HepG2 (cell line): ENCODE measurements around the gene TMEM260. TPM values are rescaled to one million over a fixed set of nuclear protein-coding genes. Genes with fewer than 3 reads are reported as not detected.

ENCODE experiments used
- ATAC-seq: fragments of 200-7000 bp; cut with Tn5 transposase; 3 replicates; pipeline ENCODE4 v1.9.1; 2020; ENCODE audit warnings: mild to moderate bottlenecking, moderate library complexity
- BruUV-seq: library from RNA; stranded (reverse); fragments of 400-500 nt; replicated peaks from 2 replicates; lab custom pipeline; 2021; lab: Mats Ljungman, UMichigan
- CTCF ChIA-PET: fragments of 300-600 bp; formaldehyde crosslinking; extraction: SDS; loops from one replicate; lab custom pipeline; 2021; ENCODE audit warnings: low total read pairs, inconsistent platforms, low intra/inter-chr PET ratio; lab: Yijun Ruan, JAX
- POLR2A ChIA-PET: fragments of 350-600 bp; sonication (Branson Sonifier 250); formaldehyde crosslinking; loops from one replicate; lab custom pipeline; 2020; ENCODE audit warnings: antibody characterized with exemption, inconsistent platforms; lab: Yijun Ruan, JAX
- DNase-seq: peaks from one replicate; pipeline ENCODE4 v3.0.0-alpha.2; 2015; ENCODE audit warnings: low spot score
- FAIRE-seq: peaks from 3 replicates; lab custom pipeline; 2011; peaks lifted over from hg19 to GRCh38; lab: Jason Lieb, UNC
- H2AFZ ChIP-seq: one replicate; pipeline ENCODE4 v1.6.1; 2011; ENCODE audit warnings: low read length, inconsistent platforms
- H3K27ac ChIP-seq: fragments of 300-600 bp; 3 replicates; pipeline ENCODE4 v1.8.0; 2011; ENCODE audit warnings: mixed run types, mild to moderate bottlenecking, mixed read lengths, low read length, inconsistent platforms; ENCODE audit not compliant: insufficient read depth; ENCODE audit errors: extremely low read length
- H3K27me3 ChIP-seq, 2 experiments: fragments of 200-600 bp in 1 of 2; 2 replicates in 1 of 2; 3 replicates in 1 of 2; pipeline versions ENCODE4 v1.6.0 to v1.8.0; 2011; ENCODE audit warnings: low read length in 2 of 2, mild to moderate bottlenecking in 2 of 2, moderate library complexity in 2 of 2, inconsistent platforms in 1 of 2; ENCODE audit not compliant: insufficient read depth in 2 of 2, control insufficient read depth in 1 of 2
- H3K36me3 ChIP-seq, 2 experiments: fragments of 200-600 bp in 1 of 2; replicated peaks in 1 of 2; 2 replicates in 1 of 2; 3 replicates in 1 of 2; pipeline versions ENCODE4 v1.5.1 to v1.8.0; 2011; ENCODE audit warnings: low read length in 2 of 2, inconsistent platforms in 1 of 2; ENCODE audit not compliant: insufficient read depth in 2 of 2, control insufficient read depth in 1 of 2
- H3K4me1 ChIP-seq: 2 replicates; pipeline ENCODE4 v1.5.1; 2012; ENCODE audit warnings: low read length, inconsistent platforms; ENCODE audit not compliant: insufficient read depth
- H3K4me2 ChIP-seq: 2 replicates; pipeline ENCODE4 v1.6.0; 2011; ENCODE audit warnings: low read depth, low read length, inconsistent platforms
- H3K4me3 ChIP-seq, 3 experiments: fragments of 200-600 bp in 1 of 3; sonication (generic), shearing (Covaris generic) in 1 of 3; replicated peaks in 1 of 3; 2 replicates each; pipeline ENCODE4 v1.5.1; 2011 to 2016; ENCODE audit warnings: low read length in 3 of 3, inconsistent platforms in 2 of 3, low read depth in 2 of 3, mild to moderate bottlenecking in 2 of 3, control low read depth in 1 of 3, mixed read lengths in 1 of 3; ENCODE audit not compliant: insufficient read depth in 1 of 3
- H3K79me2 ChIP-seq: one replicate; pipeline ENCODE4 v1.6.1; 2011; ENCODE audit warnings: low read length, inconsistent platforms; ENCODE audit not compliant: insufficient read depth
- H3K9ac ChIP-seq: 2 replicates; pipeline ENCODE4 v1.6.0; 2011; ENCODE audit warnings: mild to moderate bottlenecking, low read depth, low read length, inconsistent platforms; ENCODE audit not compliant: insufficient read depth
- H3K9me3 ChIP-seq: 2 replicates; pipeline ENCODE4 v1.5.1; 2012; ENCODE audit warnings: mild to moderate bottlenecking, low read length
- H4K20me1 ChIP-seq: 2 replicates; pipeline ENCODE4 v1.6.0; 2011; ENCODE audit warnings: inconsistent platforms, mild to moderate bottlenecking, low read length, moderate library complexity; ENCODE audit not compliant: insufficient read depth
- AGO1 ChIP-seq: fragments of 200-400 bp; formaldehyde crosslinking; IDR thresholded peaks from 2 replicates; pipeline ENCODE4 v1.6.1; 2017; ENCODE audit warnings: mild to moderate bottlenecking, low read depth, low read length, moderate library complexity; ENCODE audit not compliant: poor library complexity, severe bottlenecking
- ASH2L ChIP-seq: fragments of 300-600, 200-600 bp; sonication (generic); IDR thresholded peaks from 2 replicates; pipeline ENCODE4 v1.7.0; 2017; ENCODE audit warnings: low read depth, mild to moderate bottlenecking, moderate library complexity, mixed read lengths, low read length; ENCODE audit not compliant: insufficient read length
- BORCS8-MEF2B ChIP-seq: sonication (generic); formaldehyde crosslinking; IDR thresholded peaks from 2 replicates; pipeline ENCODE4 v1.8.0; 2022; ENCODE audit warnings: mild to moderate bottlenecking, missing genetic modification reagents
- CHD2 ChIP-seq: IDR thresholded peaks from 2 replicates; pipeline ENCODE4 v1.6.1; 2011; ENCODE audit warnings: low read depth, low read length, improper control_type of control experiment
- KDM6A ChIP-seq: IDR thresholded peaks from 2 replicates; pipeline ENCODE4 v1.6.1; 2016; ENCODE audit warnings: low read depth
- PRPF4 ChIP-seq: fragments of 200-400 bp; formaldehyde crosslinking; IDR thresholded peaks from 2 replicates; pipeline ENCODE4 v1.6.1; 2016; ENCODE audit warnings: low read length, low read depth; ENCODE audit not compliant: poor library complexity, severe bottlenecking
- SIN3B ChIP-seq: fragments of 150-350 bp; IDR thresholded peaks from 2 replicates; pipeline ENCODE4 v1.6.1; 2014; ENCODE audit warnings: low read length
- YEATS2 ChIP-seq: sonication (generic); formaldehyde crosslinking; IDR thresholded peaks from 2 replicates; pipeline ENCODE4 v1.4.0; 2020; ENCODE audit warnings: missing genetic modification reagents, borderline replicate concordance
- ZNF224 ChIP-seq: sonication (generic); formaldehyde crosslinking; IDR thresholded peaks from 2 replicates; pipeline ENCODE4 v1.5.0; 2020; ENCODE audit warnings: mild to moderate bottlenecking, missing genetic modification reagents
- ZNF33A ChIP-seq: sonication (generic); formaldehyde crosslinking; IDR thresholded peaks from 2 replicates; pipeline ENCODE4 v1.5.1; 2020; ENCODE audit warnings: missing genetic modification reagents, mild to moderate bottlenecking, moderate library complexity, borderline replicate concordance
- WGBS: methylation state at CpG from one replicate; pipeline ENCODE4 v1.1.6; 2017; ENCODE audit warnings: low lambda C conversion rate; 5-methylcytosine and 5-hydroxymethylcytosine counted together
- in situ Hi-C: cut with HindIII; loops from 2 replicates; pipeline ENCODE4 v1.10.0; 2017; ENCODE audit warnings: low pct_unique_long_range_greater_than_20kb; ENCODE audit not compliant: extremely low pct_ligation_motif_present
- intact Hi-C: fragments of 100-400 bp; cut with micrococcal nuclease; formaldehyde crosslinking; loops from one replicate; pipeline ENCODE4 v1.10.0; 2022; ENCODE audit not compliant: unreplicated experiment
- polyA plus RNA-seq, 8 experiments: library from polyadenylated mRNA; depleted of rRNA in 3 of 8; stranded (reverse) in 7 of 8; unstranded in 1 of 8; fragments of >200 nt; fragmentation: Illumina TruSeq in 4 of 8; extraction: Trizol in 4 of 8; gene quantifications; 2 replicates each; pipeline versions ENCODE4 v1.2.1 to v1.2.3, GENCODE V29; 2011 to 2016; ENCODE audit warnings: low read depth in 4 of 8, missing spikeins in 1 of 8, mixed read lengths in 1 of 8; ENCODE audit not compliant: insufficient read depth in 1 of 8
- total RNA-seq, 5 experiments: library from RNA; depleted of rRNA; stranded (reverse); fragments of >200 nt; fragmentation: Illumina TruSeq; extraction: Trizol; gene quantifications; 2 replicates each; pipeline ENCODE4 v1.2.3, GENCODE V29; 2016; ENCODE audit warnings: low read depth in 1 of 5
- TF ChIP-seq, protein P1 (sequence below): IDR thresholded peaks from 2 replicates; pipeline ENCODE4 v1.6.1; 2016
- TF ChIP-seq, protein P2 (sequence below): IDR thresholded peaks from 2 replicates; pipeline ENCODE4 v1.4.0; 2020; ENCODE audit warnings: mild to moderate bottlenecking, missing genetic modification reagents
- TF ChIP-seq, protein P3 (sequence below): sonication (generic); formaldehyde crosslinking; IDR thresholded peaks from 2 replicates; pipeline ENCODE4 v1.4.0; 2020; ENCODE audit warnings: mild to moderate bottlenecking, missing genetic modification reagents

TMEM260 gene
- total and polyA plus RNA-seq, 2 of the 13 experiments (the other 11 are each of a cell fraction or from before 2014, with no cell fraction given) = 7.7 to 9.3 TPM

DNA sequence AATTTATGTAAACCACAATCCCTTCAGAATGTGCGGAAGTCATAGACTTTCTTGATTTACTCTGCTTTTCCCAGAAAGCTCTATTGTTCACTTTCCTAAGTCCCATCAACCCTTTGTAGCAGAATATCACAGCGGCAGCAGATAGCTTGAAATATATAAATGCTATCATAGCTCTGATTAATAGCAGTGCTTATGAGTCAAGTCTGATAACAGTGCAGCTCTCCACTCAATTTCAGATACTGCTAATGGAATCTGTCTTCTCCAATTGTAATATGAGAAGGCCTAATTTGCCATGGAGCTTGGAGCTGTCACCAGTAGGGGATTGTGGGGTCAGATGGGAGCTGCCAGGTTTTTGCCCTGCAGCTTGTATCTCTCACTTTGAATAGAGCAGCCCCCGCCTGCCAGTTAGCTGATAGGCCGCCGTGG is 10.9 kb downstream of the TMEM260 start:
- DNase-seq (no peak), ATAC-seq (no peak), FAIRE-seq (no peak)
- H3K9me3 ChIP-seq = no peaks in the 10 kb centered on the region
- no peak overlapping the region for H3K27ac ChIP-seq
- ChIA-PET CTCF (no interaction called here), POLR2A (interaction anchor here (2.2 kb wide), 1 partner anchor 11 kb away, joined by 9 read pairs; the partner anchor contains the start of gene TMEM260)
- in situ Hi-C loops (no loop called here), intact Hi-C loops (no loop called here)
- H3K36me3 ChIP-seq = no peaks in the 10 kb centered on the region; a peak in 1 of 5 replicates
- 97% methylated on average over 5 of the region's 5 CpGs for WGBS
- BruUV-seq = no TSS peak
- no peak overlapping the region for H3K9ac ChIP-seq
- H3K27me3 ChIP-seq = no peaks in the 10 kb centered on the region
- peaks cover 21% of the 10 kb centered on the region for H3K4me1 ChIP-seq
- H3K79me2 ChIP-seq = no peaks in the 10 kb centered on the region
- H3K4me2 ChIP-seq = no peak overlapping the region
- no peak overlapping the region for H3K4me3 ChIP-seq
- H2AFZ ChIP-seq = no peak overlapping the region
- H4K20me1 ChIP-seq = no peaks in the 10 kb centered on the region; the same call in 1 of the 2 replicates
- TF ChIP-seq, protein P1, sequence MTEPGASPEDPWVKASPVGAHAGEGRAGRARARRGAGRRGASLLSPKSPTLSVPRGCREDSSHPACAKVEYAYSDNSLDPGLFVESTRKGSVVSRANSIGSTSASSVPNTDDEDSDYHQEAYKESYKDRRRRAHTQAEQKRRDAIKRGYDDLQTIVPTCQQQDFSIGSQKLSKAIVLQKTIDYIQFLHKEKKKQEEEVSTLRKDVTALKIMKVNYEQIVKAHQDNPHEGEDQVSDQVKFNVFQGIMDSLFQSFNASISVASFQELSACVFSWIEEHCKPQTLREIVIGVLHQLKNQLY = no peak
- TF ChIP-seq YEATS2 (CRISPR knock-in tag) (no peak), KDM6A (CRISPR knock-in tag) (no peak), BORCS8-MEF2B (CRISPR knock-in tag) (no peak), ASH2L (no peak), SIN3B (no peak), CHD2 (no peak), ZNF224 (CRISPR knock-in tag) (no peak), AGO1 (no peak), ZNF33A (CRISPR knock-in tag) (no peak), PRPF4 (no peak)
- TF ChIP-seq, protein P2, sequence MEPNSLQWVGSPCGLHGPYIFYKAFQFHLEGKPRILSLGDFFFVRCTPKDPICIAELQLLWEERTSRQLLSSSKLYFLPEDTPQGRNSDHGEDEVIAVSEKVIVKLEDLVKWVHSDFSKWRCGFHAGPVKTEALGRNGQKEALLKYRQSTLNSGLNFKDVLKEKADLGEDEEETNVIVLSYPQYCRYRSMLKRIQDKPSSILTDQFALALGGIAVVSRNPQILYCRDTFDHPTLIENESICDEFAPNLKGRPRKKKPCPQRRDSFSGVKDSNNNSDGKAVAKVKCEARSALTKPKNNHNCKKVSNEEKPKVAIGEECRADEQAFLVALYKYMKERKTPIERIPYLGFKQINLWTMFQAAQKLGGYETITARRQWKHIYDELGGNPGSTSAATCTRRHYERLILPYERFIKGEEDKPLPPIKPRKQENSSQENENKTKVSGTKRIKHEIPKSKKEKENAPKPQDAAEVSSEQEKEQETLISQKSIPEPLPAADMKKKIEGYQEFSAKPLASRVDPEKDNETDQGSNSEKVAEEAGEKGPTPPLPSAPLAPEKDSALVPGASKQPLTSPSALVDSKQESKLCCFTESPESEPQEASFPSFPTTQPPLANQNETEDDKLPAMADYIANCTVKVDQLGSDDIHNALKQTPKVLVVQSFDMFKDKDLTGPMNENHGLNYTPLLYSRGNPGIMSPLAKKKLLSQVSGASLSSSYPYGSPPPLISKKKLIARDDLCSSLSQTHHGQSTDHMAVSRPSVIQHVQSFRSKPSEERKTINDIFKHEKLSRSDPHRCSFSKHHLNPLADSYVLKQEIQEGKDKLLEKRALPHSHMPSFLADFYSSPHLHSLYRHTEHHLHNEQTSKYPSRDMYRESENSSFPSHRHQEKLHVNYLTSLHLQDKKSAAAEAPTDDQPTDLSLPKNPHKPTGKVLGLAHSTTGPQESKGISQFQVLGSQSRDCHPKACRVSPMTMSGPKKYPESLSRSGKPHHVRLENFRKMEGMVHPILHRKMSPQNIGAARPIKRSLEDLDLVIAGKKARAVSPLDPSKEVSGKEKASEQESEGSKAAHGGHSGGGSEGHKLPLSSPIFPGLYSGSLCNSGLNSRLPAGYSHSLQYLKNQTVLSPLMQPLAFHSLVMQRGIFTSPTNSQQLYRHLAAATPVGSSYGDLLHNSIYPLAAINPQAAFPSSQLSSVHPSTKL (CRISPR knock-in tag) = no peak
- TF ChIP-seq, protein P3, sequence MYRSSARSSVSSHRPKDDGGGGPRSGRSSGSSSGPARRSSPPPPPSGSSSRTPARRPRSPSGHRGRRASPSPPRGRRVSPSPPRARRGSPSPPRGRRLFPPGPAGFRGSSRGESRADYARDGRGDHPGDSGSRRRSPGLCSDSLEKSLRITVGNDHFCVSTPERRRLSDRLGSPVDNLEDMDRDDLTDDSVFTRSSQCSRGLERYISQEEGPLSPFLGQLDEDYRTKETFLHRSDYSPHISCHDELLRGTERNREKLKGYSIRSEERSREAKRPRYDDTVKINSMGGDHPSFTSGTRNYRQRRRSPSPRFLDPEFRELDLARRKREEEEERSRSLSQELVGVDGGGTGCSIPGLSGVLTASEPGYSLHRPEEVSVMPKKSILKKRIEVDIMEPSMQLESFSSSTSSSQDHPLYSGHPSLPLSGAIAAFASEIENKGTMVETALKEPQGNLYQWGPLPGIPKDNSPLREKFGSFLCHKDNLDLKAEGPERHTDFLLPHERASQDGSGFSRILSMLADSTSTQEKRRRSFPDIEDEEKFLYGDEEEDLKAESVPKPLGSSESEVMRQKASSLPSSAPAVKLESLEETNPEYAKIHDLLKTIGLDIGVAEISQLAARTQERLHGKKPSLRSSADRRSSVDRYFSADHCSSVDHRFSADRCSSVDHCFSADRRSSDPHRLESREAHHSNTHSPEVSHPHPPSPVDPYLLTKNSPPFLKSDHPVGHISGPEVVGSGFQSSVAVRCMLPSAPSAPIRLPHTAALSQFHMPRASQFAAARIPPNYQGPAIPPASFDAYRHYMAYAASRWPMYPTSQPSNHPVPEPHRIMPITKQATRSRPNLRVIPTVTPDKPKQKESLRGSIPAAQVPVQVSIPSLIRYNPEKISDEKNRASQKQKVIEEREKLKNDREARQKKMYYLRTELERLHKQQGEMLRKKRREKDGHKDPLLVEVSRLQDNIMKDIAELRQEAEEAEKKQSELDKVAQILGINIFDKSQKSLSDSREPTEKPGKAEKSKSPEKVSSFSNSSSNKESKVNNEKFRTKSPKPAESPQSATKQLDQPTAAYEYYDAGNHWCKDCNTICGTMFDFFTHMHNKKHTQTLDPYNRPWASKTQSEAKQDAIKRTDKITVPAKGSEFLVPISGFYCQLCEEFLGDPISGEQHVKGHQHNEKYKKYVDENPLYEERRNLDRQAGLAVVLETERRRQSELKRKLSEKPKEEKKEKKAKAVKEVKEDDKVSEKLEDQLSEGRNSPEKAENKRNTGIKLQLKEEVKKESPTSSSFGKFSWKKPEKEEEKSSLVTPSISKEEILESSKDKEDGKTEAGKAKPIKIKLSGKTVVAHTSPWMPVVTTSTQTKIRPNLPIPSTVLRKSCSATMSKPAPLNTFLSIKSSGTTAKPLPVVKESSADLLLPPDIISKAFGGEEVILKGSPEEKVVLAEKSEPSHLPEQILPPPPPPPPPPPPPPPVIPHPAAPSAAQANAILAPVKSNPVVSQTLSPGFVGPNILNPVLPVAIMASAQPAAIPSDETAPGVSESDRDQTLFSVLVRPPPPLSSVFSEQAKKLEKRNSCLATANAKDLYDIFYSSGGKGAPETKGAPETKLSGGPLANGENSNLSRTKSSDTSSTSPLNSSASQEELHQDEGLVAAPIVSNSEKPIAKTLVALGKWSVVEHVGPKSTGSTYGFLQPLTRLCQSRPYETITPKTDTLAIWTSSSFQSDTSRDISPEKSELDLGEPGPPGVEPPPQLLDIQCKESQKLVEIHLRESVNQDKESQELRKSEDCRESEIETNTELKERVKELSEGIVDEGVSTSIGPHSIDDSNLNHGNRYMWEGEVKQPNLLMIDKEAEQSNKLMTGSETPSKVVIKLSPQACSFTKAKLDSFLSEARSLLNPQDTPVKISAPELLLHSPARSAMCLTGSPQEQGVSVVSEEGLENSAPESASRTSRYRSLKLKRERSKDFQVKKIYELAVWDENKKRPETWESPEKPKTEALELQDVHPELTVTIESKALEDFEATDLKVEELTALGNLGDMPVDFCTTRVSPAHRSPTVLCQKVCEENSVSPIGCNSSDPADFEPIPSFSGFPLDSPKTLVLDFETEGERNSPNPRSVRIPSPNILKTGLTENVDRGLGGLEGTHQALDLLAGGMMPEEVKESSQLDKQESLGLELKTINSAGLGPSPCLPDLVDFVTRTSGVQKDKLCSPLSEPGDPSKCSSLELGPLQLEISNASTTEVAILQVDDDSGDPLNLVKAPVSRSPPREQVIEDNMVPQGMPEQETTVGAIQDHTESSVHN (CRISPR knock-in tag) = no peak
